Mucosa of rectum (tissue), 2 donors: Measurements from ENCODE around the gene DUSP16.

Experiments used
- H3K27ac ChIP-seq, 2 donors: one replicate each; pipeline ENCODE4 v1.7.0; 2013; ENCODE audit warnings: inconsistent platforms in 2 of 2, low read depth in 2 of 2, low read length in 2 of 2
- H3K27me3 ChIP-seq, 2 donors: one replicate each; pipeline ENCODE4 v1.7.0; 2013; ENCODE audit warnings: low read length in 2 of 2; ENCODE audit not compliant: control insufficient read depth in 2 of 2, insufficient read depth in 2 of 2
- H3K36me3 ChIP-seq, 2 donors: one replicate each; pipeline ENCODE4 v1.7.0; 2013; ENCODE audit warnings: low read length in 2 of 2; ENCODE audit not compliant: control insufficient read depth in 2 of 2, insufficient read depth in 2 of 2
- H3K4me1 ChIP-seq, 2 donors: one replicate each; pipeline ENCODE4 v1.7.0; 2013; ENCODE audit warnings: low read length in 2 of 2, mild to moderate bottlenecking in 1 of 2; ENCODE audit not compliant: control insufficient read depth in 2 of 2, insufficient read depth in 2 of 2
- H3K4me3 ChIP-seq, 2 donors: one replicate each; pipeline ENCODE4 v1.7.0; 2013; ENCODE audit warnings: low read length in 2 of 2
- H3K9ac ChIP-seq, 2 donors: one replicate each; pipeline ENCODE4 v1.7.0; 2013; ENCODE audit warnings: low read length in 2 of 2, low read depth in 1 of 2, mild to moderate bottlenecking in 1 of 2
- H3K9me3 ChIP-seq, 2 donors: one replicate each; pipeline ENCODE4 v1.7.0; 2013; ENCODE audit warnings: low read length in 2 of 2; ENCODE audit not compliant: control insufficient read depth in 2 of 2
- donor health status: healthy.
- donor health status: Normal muscosa, but diverticular disease.

DUSP16 gene

GRCh38 chr12:12551115-12551514 lies 11.5 kb downstream of the DUSP16 start:
- Histone ChIP-seq H3K4me3 (no peak overlapping the region), H3K27ac (no peak overlapping the region)

DNA sequence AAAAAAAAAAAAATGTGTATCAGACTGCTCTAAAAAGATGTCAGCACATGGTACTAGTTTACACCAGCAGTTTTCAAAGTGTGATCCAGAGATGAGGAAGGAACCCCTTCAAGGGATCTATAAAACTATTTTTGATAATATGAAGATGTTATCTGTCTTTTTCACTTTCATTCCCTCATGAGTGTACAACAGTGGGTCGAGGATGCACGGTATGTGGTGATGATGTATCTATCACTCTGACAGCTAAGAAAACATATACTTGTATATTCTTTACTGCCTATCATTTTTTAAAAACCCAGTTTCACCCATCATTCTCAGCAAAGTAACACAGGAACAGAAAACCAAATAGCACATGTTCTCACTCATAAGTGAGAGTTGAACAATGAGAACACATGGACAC lies 12.4 kb downstream of the DUSP16 start:
- Histone ChIP-seq H3K9ac (no peak overlapping the region), H3K36me3 (no peaks in the 10 kb centered on the region), H3K4me1 (peaks cover 4% of the 10 kb centered on the region in 2 donors), H3K27me3 (no peaks in the 10 kb centered on the region), H3K9me3 (no peaks in the 10 kb centered on the region), H3K4me3 (no peak overlapping the region), H3K27ac (no peak overlapping the region)

More at GRCh38 chr12:12551115-12551514, 11.5 kb downstream of the DUSP16 start:
- Histone ChIP-seq H3K4me1 (peaks cover 4 to 6% of the 10 kb centered on the region in 2 donors), H3K9ac (no peak overlapping the region), H3K36me3 (no peaks in the 10 kb centered on the region), H3K9me3 (no peaks in the 10 kb centered on the region), H3K27me3 (no peaks in the 10 kb centered on the region)

DNA sequence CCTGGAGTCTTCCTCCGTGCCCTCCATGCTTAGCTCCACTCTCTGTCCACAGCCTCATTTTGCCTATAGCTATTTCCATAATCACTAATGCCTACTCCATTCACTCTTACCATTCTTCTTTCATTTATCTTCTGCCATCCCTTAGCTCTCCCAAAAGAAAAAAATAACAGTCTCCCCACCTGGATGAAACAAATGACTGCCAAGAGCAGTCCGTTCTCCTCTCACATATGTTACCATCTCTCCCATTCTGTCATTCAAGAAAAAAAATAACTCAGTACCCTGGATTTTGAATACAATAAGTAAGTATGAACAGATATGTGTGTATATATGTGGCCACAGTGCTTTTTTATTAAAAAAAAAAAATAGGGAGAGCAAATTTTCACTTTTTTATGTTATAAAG lies 13.2 kb downstream of the DUSP16 start:
- H3K27me3 ChIP-seq: no peaks in the 10 kb centered on the region
- H3K9me3 ChIP-seq: no peaks in the 10 kb centered on the region
- no peaks in the 10 kb centered on the region for H3K36me3 ChIP-seq
- no peak overlapping the region for H3K27ac ChIP-seq
- no peak overlapping the region for H3K9ac ChIP-seq
- no peak overlapping the region for H3K4me3 ChIP-seq
- peaks cover 4% of the 10 kb centered on the region in 2 donors for H3K4me1 ChIP-seq

DNA sequence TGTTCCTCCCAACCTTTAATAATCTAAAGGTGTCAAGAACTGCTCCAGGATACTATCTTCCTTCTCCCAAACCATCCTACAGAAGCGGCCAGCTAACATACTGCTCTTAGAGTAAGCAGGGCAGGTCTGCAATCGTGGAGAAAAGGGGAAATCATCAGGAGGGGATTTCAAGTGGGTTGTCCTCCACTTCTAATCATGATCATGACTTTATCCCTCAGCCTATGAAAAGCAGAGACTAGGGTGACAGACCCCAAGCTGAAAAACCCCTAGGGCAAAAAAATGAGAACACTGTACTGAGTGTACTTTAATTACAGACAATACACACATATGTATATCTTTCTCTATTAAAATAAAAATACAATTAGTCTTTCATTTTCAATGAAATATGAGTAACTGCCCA lies 13.9 kb downstream of the DUSP16 start:
- Histone ChIP-seq H3K4me3 (no peak overlapping the region), H3K27me3 (no peaks in the 10 kb centered on the region), H3K9ac (no peak overlapping the region), H3K4me1 (peaks cover 4% of the 10 kb centered on the region in 2 donors), H3K27ac (no peak overlapping the region), H3K36me3 (no peaks in the 10 kb centered on the region), H3K9me3 (no peaks in the 10 kb centered on the region)

- Histone ChIP-seq H3K4me3 (no peak overlapping the region), H3K9me3 (no peaks in the 10 kb centered on the region), H3K4me1 (peaks cover 4% of the 10 kb centered on the region in 2 donors), H3K27ac (peak overlapping the region in 1 of 2 donors; percentile 5), H3K27me3 (no peaks in the 10 kb centered on the region), H3K9ac (no peak overlapping the region), H3K36me3 (no peaks in the 10 kb centered on the region)
Observed at GRCh38 chr12:12546314-12546772, 16.3 kb downstream of the DUSP16 start.

GRCh38 chr12:12543959-12544358 lies 18.7 kb downstream of the DUSP16 start:
- Histone ChIP-seq H3K4me3 (no peak overlapping the region), H3K4me1 (peaks cover 7 to 8% of the 10 kb centered on the region in 2 donors), H3K27ac (no peak overlapping the region), H3K9ac (no peak overlapping the region), H3K36me3 (no peaks in the 10 kb centered on the region), H3K9me3 (no peaks in the 10 kb centered on the region), H3K27me3 (no peaks in the 10 kb centered on the region)

DNA sequence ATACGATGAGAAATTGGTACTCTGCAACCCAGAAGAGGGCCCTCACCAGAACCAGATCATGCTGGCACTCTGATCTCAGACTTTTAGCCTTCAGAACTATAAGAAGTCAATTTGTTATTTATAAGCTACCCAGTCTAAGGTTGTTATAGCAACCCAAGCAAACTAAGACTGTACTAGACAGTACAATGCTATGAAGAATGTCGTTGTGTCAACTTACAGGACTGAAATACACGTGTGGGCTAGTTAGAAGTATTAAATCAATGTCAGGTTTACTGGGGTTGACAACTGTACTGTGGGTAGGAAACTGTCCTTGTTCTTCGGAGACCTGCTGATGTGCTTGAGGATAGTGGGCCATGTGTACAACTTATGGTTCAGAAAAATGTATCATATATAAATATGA lies 19.7 kb downstream of the DUSP16 start:
- Histone ChIP-seq H3K27ac (no peak overlapping the region), H3K4me3 (no peak overlapping the region), H3K36me3 (no peaks in the 10 kb centered on the region), H3K4me1 (peaks cover 7 to 15% of the 10 kb centered on the region in 2 donors), H3K27me3 (no peaks in the 10 kb centered on the region), H3K9me3 (no peaks in the 10 kb centered on the region), H3K9ac (no peak overlapping the region)

GRCh38 chr12:12542286-12542685 lies 20.4 kb downstream of the DUSP16 start:
- Histone ChIP-seq H3K36me3 (no peaks in the 10 kb centered on the region), H3K9ac (no peak overlapping the region), H3K4me1 (peaks cover 3 to 10% of the 10 kb centered on the region in 2 donors), H3K27ac (no peak overlapping the region), H3K4me3 (no peak overlapping the region), H3K9me3 (no peaks in the 10 kb centered on the region), H3K27me3 (no peaks in the 10 kb centered on the region)

GRCh38 chr12:12541782-12542181 lies 20.9 kb downstream of the DUSP16 start:
- H3K4me1 ChIP-seq: peaks cover 3 to 10% of the 10 kb centered on the region in 2 donors
- no peak overlapping the region for H3K4me3 ChIP-seq
- no peaks in the 10 kb centered on the region for H3K27me3 ChIP-seq
- no peaks in the 10 kb centered on the region for H3K9me3 ChIP-seq
- H3K27ac ChIP-seq: no peak overlapping the region
- no peak overlapping the region for H3K9ac ChIP-seq
- no peaks in the 10 kb centered on the region for H3K36me3 ChIP-seq

DNA sequence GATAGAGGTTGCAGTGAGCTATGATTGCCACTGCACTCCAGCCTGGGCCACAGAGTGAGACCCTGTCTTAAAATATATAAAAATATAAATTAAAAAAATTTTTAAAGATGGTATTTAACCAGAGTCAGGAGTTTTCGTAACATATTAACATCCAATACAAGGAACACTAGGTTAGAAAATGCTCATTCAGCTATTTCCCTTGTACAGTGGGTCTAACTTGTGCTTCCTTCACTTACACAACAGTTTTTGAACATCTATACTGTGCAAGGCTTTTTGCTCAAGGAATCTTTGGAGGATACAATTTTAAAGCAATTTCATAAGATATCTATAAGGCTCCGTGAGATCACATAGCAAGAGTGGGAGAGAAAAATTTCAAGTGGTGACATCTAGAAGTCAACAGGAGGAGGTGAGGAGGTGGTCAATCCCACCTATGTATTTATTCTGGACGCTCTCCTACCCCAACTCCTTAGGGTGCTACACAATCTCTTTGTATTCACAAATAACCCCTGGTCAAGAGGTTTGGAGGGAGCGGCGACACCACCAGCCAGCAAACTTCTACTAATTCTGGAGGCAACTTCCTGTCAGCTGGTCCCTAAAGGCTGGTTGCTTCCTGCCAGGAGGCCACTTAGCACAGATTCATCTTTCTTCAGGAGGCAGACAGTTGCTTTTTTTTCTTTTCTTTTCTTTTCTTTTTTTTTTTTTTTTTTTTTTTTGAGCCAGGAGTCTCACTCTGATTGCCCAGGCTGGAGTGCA lies 22.2 kb downstream of the DUSP16 start:
- H3K27ac ChIP-seq: peak overlapping the region in 1 of 2 donors; percentile 81
- no peak overlapping the region for H3K4me3 ChIP-seq
- H3K9ac ChIP-seq: no peak overlapping the region
- no peaks in the 10 kb centered on the region for H3K27me3 ChIP-seq
- peaks cover 3 to 10% of the 10 kb centered on the region in 2 donors for H3K4me1 ChIP-seq
- H3K9me3 ChIP-seq: no peaks in the 10 kb centered on the region
- no peaks in the 10 kb centered on the region for H3K36me3 ChIP-seq
